HPDE6-E6E7 (cell line): ENCODE measurements around the gene PHEX.

Experiments used
- DNase-seq: peaks from one replicate; pipeline ENCODE4 v3.0.0; 2011; ENCODE audit warnings: missing footprints; ENCODE audit errors: extremely low spot score

PHEX gene

GRCh38 chrX:22040184-22040583 is 8.1 kb downstream of the PHEX start:
- DNase-seq: no peak

GRCh38 chrX:22041907-22042530 is 9.9 kb downstream of the PHEX start:
- DNase-seq: no peak

GRCh38 chrX:22043872-22044271 is 11.7 kb downstream of the PHEX start:
- no peak for DNase-seq

- DNase-seq: no peak
Measured at GRCh38 chrX:22047468-22047867, 15.3 kb downstream of the PHEX start.

GRCh38 chrX:22053481-22053880 is 21.4 kb downstream of the PHEX start:
- no peak for DNase-seq

- DNase-seq: no peak
Measured at GRCh38 chrX:22056235-22056634, 24.1 kb downstream of the PHEX start.

GRCh38 chrX:22057667-22058066 is 25.5 kb downstream of the PHEX start:
- DNase-seq: no peak

GRCh38 chrX:22059775-22060174 is 27.6 kb downstream of the PHEX start:
- DNase-seq: no peak

GRCh38 chrX:22060415-22061280 is 28.5 kb downstream of the PHEX start:
- peak; percentile 53 for DNase-seq

GRCh38 chrX:22063284-22063683 is 31.2 kb downstream of the PHEX start:
- DNase-seq: no peak

- DNase-seq: no peak
Measured at GRCh38 chrX:22069586-22069985, 37.5 kb downstream of the PHEX start.

- no peak for DNase-seq
Measured at GRCh38 chrX:22073928-22074327, 41.8 kb downstream of the PHEX start.

GRCh38 chrX:22078117-22078516 is 46.0 kb downstream of the PHEX start:
- DNase-seq: no peak

GRCh38 chrX:22081475-22082092 is 49.5 kb downstream of the PHEX start:
- peak; percentile 40 for DNase-seq

- DNase-seq: no peak
Measured at GRCh38 chrX:22086003-22086402, 53.9 kb downstream of the PHEX start.

GRCh38 chrX:22087011-22087557 is 55.0 kb downstream of the PHEX start:
- no peak for DNase-seq

- DNase-seq: no peak
Measured at GRCh38 chrX:22088326-22088725, 56.2 kb downstream of the PHEX start.

- no peak for DNase-seq
Measured at GRCh38 chrX:22090181-22090580, 58.1 kb downstream of the PHEX start.

- no peak for DNase-seq
Measured at GRCh38 chrX:22093550-22093949, 61.4 kb downstream of the PHEX start.

GRCh38 chrX:22095286-22095685 is 63.2 kb downstream of the PHEX start:
- no peak for DNase-seq

- no peak for DNase-seq
Measured at GRCh38 chrX:22095856-22096255, 63.7 kb downstream of the PHEX start.

- DNase-seq: no peak
Measured at GRCh38 chrX:22097012-22097694, 65.0 kb downstream of the PHEX start.
